Stomach (tissue), 9 donors: ENCODE measurements around the gene POMP. TPM values are rescaled to one million over a fixed set of nuclear protein-coding genes. Genes with fewer than 3 reads are reported as not detected.
A peak's percentile ranks its signal among the peaks of the same experiment; 100 is the strongest.

Experiments used
- DNase-seq, 2 donors: peaks; one replicate each; pipeline versions ENCODE4 v3.0.0 to v3.0.0-alpha.2; 2013 to 2019
- H3K27ac ChIP-seq, 5 donors: fragments of 200-600 bp in 4 of 5; sonication (generic) in 4 of 5; one replicate each; pipeline ENCODE4 v1.5.1; 2013 to 2019; ENCODE audit warnings: mild to moderate bottlenecking in 1 of 5, moderate library complexity in 1 of 5
- H3K27me3 ChIP-seq, 3 donors: fragments of 200-600 bp; sonication (generic); one replicate each; pipeline ENCODE4 v1.5.1; 2017 to 2019; ENCODE audit warnings: mixed run types in 1 of 3
- H3K36me3 ChIP-seq, 4 donors: fragments of 200-600 bp; sonication (generic); 1 replicate in 3 of 4; 2 replicates in 1 of 4; pipeline ENCODE4 v1.5.1; 2016 to 2019
- H3K4me1 ChIP-seq, 4 donors: fragments of 200-600 bp; sonication (generic); one replicate each; pipeline ENCODE4 v1.5.1; 2016 to 2019
- H3K4me3 ChIP-seq, 4 donors: fragments of 200-600 bp; sonication (generic) in 3 of 4; one replicate each; pipeline ENCODE4 v1.5.1; 2016 to 2019; ENCODE audit warnings: mild to moderate bottlenecking in 1 of 4
- H3K9me3 ChIP-seq, 4 donors: fragments of 200-600 bp; sonication (generic); one replicate each; pipeline ENCODE4 v1.5.1; 2016 to 2019
- EP300 ChIP-seq: sonication (generic); formaldehyde crosslinking; IDR thresholded peaks from one replicate; pipeline ENCODE4 v1.6.1; 2017; ENCODE audit warnings: antibody characterized with exemption
- POLR2A ChIP-seq, 4 donors: fragments of 450-650 bp; IDR thresholded peaks; one replicate each; pipeline ENCODE4 v1.6.1; 2016; ENCODE audit warnings: antibody characterized with exemption in 4 of 4, control low read depth in 2 of 4, mild to moderate bottlenecking in 1 of 4, moderate library complexity in 1 of 4
- POLR2AphosphoS5 ChIP-seq, 3 donors: sonication (generic); formaldehyde crosslinking; IDR thresholded peaks; one replicate each; pipeline ENCODE4 v1.6.1; 2016; ENCODE audit warnings: antibody characterized with exemption in 3 of 3
- WGBS, 5 donors: extraction: QIAGEN DNeasy Blood & Tissue Kit in 3 of 5; methylation state at CpG; one replicate each; pipeline versions ENCODE4 v1.1.5 to v1.1.7; 2013 to 2018; 5-methylcytosine and 5-hydroxymethylcytosine counted together
- intact Hi-C: fragments of 100-400 bp; cut with DNase I; formaldehyde crosslinking; loops from one replicate; pipeline ENCODE4 v1.15.1; 2023; ENCODE audit warnings: low total_unique reads
- polyA plus RNA-seq, 3 donors: library from polyadenylated mRNA; stranded (reverse); fragments of 200-250 nt; gene quantifications; one replicate each; pipeline ENCODE4 v1.2.3, GENCODE V29; 2013
- total RNA-seq, 5 donors: library from RNA; depleted of rRNA; stranded (reverse); fragments of >200 nt; gene quantifications; one replicate each; pipeline versions ENCODE4 v1.1.0 to v1.2.3, GENCODE V29; 2014 to 2016
- TF ChIP-seq, protein P1 (sequence below), 7 experiments: fragments of 450-650 bp in 4 of 7; fragments of 200-600 bp in 3 of 7; sonication (generic) in 3 of 7; IDR thresholded peaks; one replicate each; pipeline ENCODE4 v1.5.1; 2016 to 2019; ENCODE audit warnings: antibody characterized with exemption in 7 of 7, control low read depth in 2 of 7, mild to moderate bottlenecking in 1 of 7
- donor health status: healthy with polysubstance abuse.
- donor health status: Bipolar disorder and iron deficiency.
- donor health status: healthy.

POMP gene
- total and polyA plus RNA-seq, 8 donors, result 17.7 to 102 (median 59.4) TPM

DNA sequence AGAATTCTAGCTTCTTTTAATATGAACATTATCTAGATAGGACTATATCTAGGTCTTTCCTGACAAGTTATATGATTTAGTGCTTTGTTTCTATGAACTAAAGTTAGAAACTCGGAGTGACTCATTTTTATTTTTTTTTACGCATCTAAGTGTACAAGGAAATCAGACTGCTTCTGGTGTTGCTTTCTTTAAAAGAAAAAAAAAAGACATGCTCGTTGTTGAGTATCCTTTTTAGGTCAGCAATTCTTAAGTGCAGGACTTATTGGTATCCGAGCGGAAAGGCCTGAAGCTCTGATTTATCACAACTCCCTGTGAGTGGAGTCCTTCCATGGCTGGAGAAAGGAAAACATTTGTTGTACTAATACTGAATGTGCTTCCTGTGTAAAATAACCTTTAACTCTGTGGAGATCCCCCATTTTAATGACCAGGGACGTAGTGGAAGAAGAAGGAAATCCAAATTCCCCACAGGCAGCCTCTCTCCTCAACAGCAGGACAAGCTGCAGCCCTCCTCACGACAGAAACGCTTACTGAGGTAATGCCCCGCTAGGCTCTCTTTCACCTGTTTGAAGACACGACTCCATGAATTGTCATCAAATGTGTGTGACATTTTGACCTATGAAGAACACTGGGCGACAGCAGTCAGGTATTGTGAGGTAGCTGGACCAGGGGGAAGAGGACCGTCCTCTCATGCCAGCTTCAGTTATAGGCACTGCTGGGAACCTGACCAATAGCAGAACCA, 17.9 kb upstream of the POMP start:
- DNase-seq, result peak in 1 of 2 donors; percentile 39
- Histone ChIP-seq H3K9me3 (no peaks in the 10 kb centered on the region), H3K27ac (peak overlapping the region in 3 of 5 donors; percentile 4 to 43 (median 38)), H3K27me3 (no peaks in the 10 kb centered on the region), H3K4me1 (peaks cover 0 to 13% (median 2%) of the 10 kb centered on the region in 4 donors), H3K4me3 (no peak overlapping the region), H3K36me3 (no peaks in the 10 kb centered on the region)
- WGBS, 5 donors, result 63 to 77% (median 74%) methylated on average over 8 to 12 of the region's 12 CpGs
- TF ChIP-seq EP300, result no peak
- TF ChIP-seq, protein P1, sequence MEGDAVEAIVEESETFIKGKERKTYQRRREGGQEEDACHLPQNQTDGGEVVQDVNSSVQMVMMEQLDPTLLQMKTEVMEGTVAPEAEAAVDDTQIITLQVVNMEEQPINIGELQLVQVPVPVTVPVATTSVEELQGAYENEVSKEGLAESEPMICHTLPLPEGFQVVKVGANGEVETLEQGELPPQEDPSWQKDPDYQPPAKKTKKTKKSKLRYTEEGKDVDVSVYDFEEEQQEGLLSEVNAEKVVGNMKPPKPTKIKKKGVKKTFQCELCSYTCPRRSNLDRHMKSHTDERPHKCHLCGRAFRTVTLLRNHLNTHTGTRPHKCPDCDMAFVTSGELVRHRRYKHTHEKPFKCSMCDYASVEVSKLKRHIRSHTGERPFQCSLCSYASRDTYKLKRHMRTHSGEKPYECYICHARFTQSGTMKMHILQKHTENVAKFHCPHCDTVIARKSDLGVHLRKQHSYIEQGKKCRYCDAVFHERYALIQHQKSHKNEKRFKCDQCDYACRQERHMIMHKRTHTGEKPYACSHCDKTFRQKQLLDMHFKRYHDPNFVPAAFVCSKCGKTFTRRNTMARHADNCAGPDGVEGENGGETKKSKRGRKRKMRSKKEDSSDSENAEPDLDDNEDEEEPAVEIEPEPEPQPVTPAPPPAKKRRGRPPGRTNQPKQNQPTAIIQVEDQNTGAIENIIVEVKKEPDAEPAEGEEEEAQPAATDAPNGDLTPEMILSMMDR (IDR thresholded peaks at IDR 0.05), result no peak
- no peak for TF ChIP-seq POLR2AphosphoS5 (IDR thresholded peaks at IDR 0.05)
- TF ChIP-seq POLR2A (IDR thresholded peaks at IDR 0.05), result no peak
- intact Hi-C loops, result no loop called here

GRCh38 chr13:28641600-28641926, 17.4 kb upstream of the POMP start:
- WGBS, 5 donors, result 59 to 80% (median 70%) methylated on average over 3 of the region's 3 CpGs
- intact Hi-C loops, result no loop called here
- H3K27ac ChIP-seq, result peak overlapping the region in 2 of 5 donors; percentile 38 to 43
- peaks cover 0 to 12% (median 2%) of the 10 kb centered on the region in 4 donors for H3K4me1 ChIP-seq
- DNase-seq, result no peak
- TF ChIP-seq, protein P1 (IDR thresholded peaks at IDR 0.05), result no peak
- TF ChIP-seq POLR2AphosphoS5 (IDR thresholded peaks at IDR 0.05) (no peak), EP300 (no peak), POLR2A (IDR thresholded peaks at IDR 0.05) (no peak)
- no peaks in the 10 kb centered on the region for H3K27me3 ChIP-seq
- H3K9me3 ChIP-seq, result no peaks in the 10 kb centered on the region
- no peak overlapping the region for H3K4me3 ChIP-seq
- no peaks in the 10 kb centered on the region for H3K36me3 ChIP-seq

DNA sequence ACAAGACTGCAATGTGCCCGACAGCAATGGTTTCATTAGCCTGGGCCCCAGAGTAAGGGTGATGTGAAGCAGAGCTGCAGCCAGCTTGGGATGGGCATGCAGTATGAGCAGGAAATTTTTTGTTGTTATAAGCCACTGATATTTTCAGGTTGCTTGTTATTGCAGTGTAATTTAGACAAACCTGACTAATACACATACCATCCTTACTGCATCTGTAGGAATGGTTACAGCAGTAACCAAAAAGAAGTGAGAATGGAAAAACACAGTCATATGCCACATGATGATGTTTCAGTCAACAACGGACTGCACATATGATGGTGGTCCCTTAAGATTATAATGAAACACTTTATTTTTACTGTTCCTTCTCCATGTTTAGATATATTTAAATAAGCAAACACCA, 8.6 kb upstream of the POMP start:
- TF ChIP-seq, protein P1 (IDR thresholded peaks at IDR 0.05), result no peak
- no peak for TF ChIP-seq POLR2AphosphoS5 (IDR thresholded peaks at IDR 0.05)
- no peak for TF ChIP-seq EP300
- TF ChIP-seq POLR2A (IDR thresholded peaks at IDR 0.05), result no peak
- H3K4me3 ChIP-seq, result no peak overlapping the region
- no peaks in the 10 kb centered on the region for H3K36me3 ChIP-seq
- H3K27me3 ChIP-seq, result no peaks in the 10 kb centered on the region
- no peak overlapping the region for H3K27ac ChIP-seq
- H3K4me1 ChIP-seq, result no peaks in the 10 kb centered on the region
- no peak for DNase-seq
- no peaks in the 10 kb centered on the region for H3K9me3 ChIP-seq
- intact Hi-C loops, result no loop called here
- 76 to 96% (median 88%) methylated on average over 2 of the region's 2 CpGs for WGBS, 5 donors

DNA sequence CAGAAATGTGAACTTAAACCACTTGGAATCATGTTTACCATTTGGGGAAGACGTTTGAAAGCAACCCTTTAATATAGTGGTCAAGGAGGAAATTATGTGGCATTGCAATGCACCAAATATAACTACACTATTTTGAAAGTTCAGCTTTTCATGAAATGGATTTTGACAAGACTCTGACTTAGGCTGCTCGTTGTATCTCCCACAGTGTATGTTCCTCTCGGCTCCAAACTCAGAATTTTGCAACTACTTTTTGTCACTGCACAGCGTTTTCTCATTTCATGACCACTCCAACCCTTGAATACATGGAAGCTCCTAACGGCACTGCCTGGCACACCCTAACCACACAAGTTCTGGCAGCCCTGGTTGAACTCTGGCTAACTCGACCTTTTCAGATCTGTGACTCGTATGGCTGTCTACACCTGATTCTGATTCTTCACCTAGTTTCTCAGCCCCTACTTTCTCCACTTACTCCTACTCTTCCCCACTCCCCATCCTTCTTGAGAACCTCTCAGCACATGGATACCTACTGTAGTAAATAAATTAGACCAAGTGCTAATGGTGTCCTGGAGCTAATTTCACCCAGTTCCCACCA, 7.0 kb upstream of the POMP start:
- no peaks in the 10 kb centered on the region for H3K9me3 ChIP-seq
- intact Hi-C loops, result no loop called here
- TF ChIP-seq, protein P1 (IDR thresholded peaks at IDR 0.05), result no peak
- TF ChIP-seq EP300 (no peak), POLR2A (IDR thresholded peaks at IDR 0.05) (no peak), POLR2AphosphoS5 (IDR thresholded peaks at IDR 0.05) (no peak)
- H3K4me1 ChIP-seq, result peaks cover 0 to 4% (median under 1%) of the 10 kb centered on the region in 4 donors
- WGBS, 5 donors, result 69 to 79% (median 72%) methylated on average over 7 of the region's 7 CpGs
- no peak for DNase-seq
- no peaks in the 10 kb centered on the region for H3K36me3 ChIP-seq
- no peak overlapping the region for H3K27ac ChIP-seq
- no peaks in the 10 kb centered on the region for H3K27me3 ChIP-seq
- no peak overlapping the region for H3K4me3 ChIP-seq
